Measurements from ENCODE around the gene FHIT.

DNA sequence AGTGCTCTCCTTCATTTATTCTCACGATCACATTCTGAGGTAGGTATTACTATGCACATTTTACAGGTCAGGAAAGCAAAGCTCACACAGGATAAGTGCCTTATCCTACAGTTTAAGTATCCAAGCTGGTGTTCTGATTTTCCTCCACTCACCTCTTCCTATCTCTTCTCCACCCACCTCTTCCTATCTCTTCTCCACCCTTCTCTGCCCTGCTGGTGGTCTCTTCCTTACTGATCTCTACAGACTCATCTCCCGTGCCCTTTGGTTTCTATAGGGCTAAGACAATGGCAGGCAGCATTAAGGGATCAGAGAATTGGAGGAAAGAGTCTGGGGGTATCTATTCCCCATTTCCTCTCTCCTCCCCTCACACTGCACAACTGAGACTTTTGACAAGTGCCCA, 319.1 kb downstream of the FHIT start:
- TF ChIP-seq CTCF (IDR thresholded peaks at IDR 0.05; ENCODE audit: low read depth, low read length, poor library complexity, severe bottlenecking) = no peak
- TF ChIP-seq EZH2phosphoT487 (IDR thresholded peaks at IDR 0.05; ENCODE audit: borderline replicate concordance, low read length) = no peak
